Mesothelial cell of epicardium (in vitro differentiated cells): ENCODE results near the gene GH2. TPM values are rescaled to one million over a fixed set of nuclear protein-coding genes. Genes with fewer than 3 reads are reported as not detected.
"Not testable (repeated sequence)": the region's sequence is repeated elsewhere in the genome, so short reads cannot be mapped to it uniquely, and the experiment has no call there.

Experiments used
- DNase-seq, 2 experiments: peaks; one replicate each; pipeline ENCODE4 v3.0.0; 2021; ENCODE audit warnings: low spot score in 2 of 2; ENCODE audit not compliant: unreplicated experiment in 2 of 2
- H3K27ac Mint-ChIP-seq: 2 replicates; pipeline ENCODE4 v1.8.0; 2021; ENCODE audit warnings: mixed read lengths
- H3K27me3 Mint-ChIP-seq: 2 replicates; pipeline ENCODE4 v1.8.0; 2021; ENCODE audit warnings: low read depth, mixed read lengths
- H3K36me3 Mint-ChIP-seq: 2 replicates; pipeline ENCODE4 v1.8.0; 2021; ENCODE audit warnings: mixed read lengths
- H3K4me1 Mint-ChIP-seq: 2 replicates; pipeline ENCODE4 v1.8.0; 2021; ENCODE audit warnings: mixed read lengths
- H3K4me3 Mint-ChIP-seq: 2 replicates; pipeline ENCODE4 v1.8.0; 2021; ENCODE audit warnings: mild to moderate bottlenecking, moderate library complexity, mixed read lengths
- H3K9me3 Mint-ChIP-seq: 2 replicates; pipeline ENCODE4 v1.8.0; 2021; ENCODE audit warnings: mixed read lengths
- CTCF ChIP-seq: fragments of 200-600 bp; sonication (generic); IDR thresholded peaks from one replicate; pipeline ENCODE4 v1.5.0; 2021; ENCODE audit warnings: antibody characterized with exemption; ENCODE audit not compliant: unreplicated experiment
- total RNA-seq: library from RNA; stranded (reverse); gene quantifications from 3 replicates; pipeline ENCODE4 v1.2.1, GENCODE V29; 2021

The GH2 gene
- total RNA-seq, 1 donor from 2014 or later, result not detected

- DNase-seq, H3K27me3 Mint-ChIP-seq: not testable (repeated sequence)
Observed at GRCh38 chr17:63894821-63895220, 13.1 kb upstream of the GH2 start.

GRCh38 chr17:63894021-63894420, 12.3 kb upstream of the GH2 start:
- not testable (repeated sequence) for H3K4me1 Mint-ChIP-seq, H3K9me3 Mint-ChIP-seq, H3K4me3 Mint-ChIP-seq, H3K36me3 Mint-ChIP-seq, H3K27ac Mint-ChIP-seq, H3K27me3 Mint-ChIP-seq, DNase-seq

More at GRCh38 chr17:63894821-63895220, 13.1 kb upstream of the GH2 start:
- not testable (repeated sequence) for H3K36me3 Mint-ChIP-seq, H3K4me1 Mint-ChIP-seq, H3K9me3 Mint-ChIP-seq, H3K4me3 Mint-ChIP-seq, H3K27ac Mint-ChIP-seq

GRCh38 chr17:63892316-63893037, 10.7 kb upstream of the GH2 start:
- H3K36me3 Mint-ChIP-seq, H3K27ac Mint-ChIP-seq, H3K27me3 Mint-ChIP-seq, H3K4me3 Mint-ChIP-seq, H3K9me3 Mint-ChIP-seq, DNase-seq: not testable (repeated sequence)
- H3K4me1 Mint-ChIP-seq, result peaks cover 12% of the 10 kb centered on the region

GRCh38 chr17:63889026-63889848, 7.5 kb upstream of the GH2 start:
- H3K4me1 Mint-ChIP-seq, result peaks cover 12% of the 10 kb centered on the region
- H3K9me3 Mint-ChIP-seq, H3K4me3 Mint-ChIP-seq, H3K36me3 Mint-ChIP-seq, H3K27me3 Mint-ChIP-seq, H3K27ac Mint-ChIP-seq, DNase-seq: not testable (repeated sequence)
- TF ChIP-seq CTCF, result peak; percentile 53

- H3K4me3 Mint-ChIP-seq, DNase-seq, H3K4me1 Mint-ChIP-seq, H3K36me3 Mint-ChIP-seq, H3K27me3 Mint-ChIP-seq, H3K9me3 Mint-ChIP-seq, H3K27ac Mint-ChIP-seq: not testable (repeated sequence)
Observed at GRCh38 chr17:63885119-63885518, 3.4 kb upstream of the GH2 start.

- H3K9me3 Mint-ChIP-seq, H3K36me3 Mint-ChIP-seq, DNase-seq, H3K27ac Mint-ChIP-seq, H3K4me1 Mint-ChIP-seq, H3K4me3 Mint-ChIP-seq: not testable (repeated sequence)
- peaks cover 15% of the 10 kb centered on the region for H3K27me3 Mint-ChIP-seq
Observed at GRCh38 chr17:63882626-63883126, 932 bp upstream of the GH2 start.

GRCh38 chr17:63881337-63881736, 407 bp downstream of the GH2 start:
- H3K4me3 Mint-ChIP-seq, result not testable (repeated sequence)

GRCh38 chr17:63880706-63881105, 1.0 kb downstream of the GH2 start:
- H3K27ac Mint-ChIP-seq, result no peak overlapping the region
- peaks cover 22% of the 10 kb centered on the region for H3K27me3 Mint-ChIP-seq
- DNase-seq, result no peak
- H3K4me1 Mint-ChIP-seq, result no peaks in the 10 kb centered on the region
- H3K36me3 Mint-ChIP-seq, result no peaks in the 10 kb centered on the region
- H3K4me3 Mint-ChIP-seq, result no peak overlapping the region
- TF ChIP-seq CTCF, result no peak
- H3K9me3 Mint-ChIP-seq, result no peaks in the 10 kb centered on the region

More at GRCh38 chr17:63881337-63881736, 407 bp downstream of the GH2 start:
- not testable (repeated sequence) for DNase-seq, H3K27ac Mint-ChIP-seq, H3K36me3 Mint-ChIP-seq, H3K4me1 Mint-ChIP-seq, H3K9me3 Mint-ChIP-seq
- peaks cover 20% of the 10 kb centered on the region for H3K27me3 Mint-ChIP-seq

GRCh38 chr17:63878413-63878812, 3.3 kb downstream of the GH2 start:
- H3K4me3 Mint-ChIP-seq, DNase-seq, H3K36me3 Mint-ChIP-seq, H3K27ac Mint-ChIP-seq, H3K9me3 Mint-ChIP-seq, H3K4me1 Mint-ChIP-seq: not testable (repeated sequence)
- H3K27me3 Mint-ChIP-seq, result peaks cover 24% of the 10 kb centered on the region

GRCh38 chr17:63874693-63875092, 7.1 kb downstream of the GH2 start:
- H3K4me3 Mint-ChIP-seq, H3K36me3 Mint-ChIP-seq, H3K9me3 Mint-ChIP-seq, H3K4me1 Mint-ChIP-seq, H3K27ac Mint-ChIP-seq, DNase-seq: not testable (repeated sequence)
- peaks cover 21% of the 10 kb centered on the region for H3K27me3 Mint-ChIP-seq

- H3K4me1 Mint-ChIP-seq, result peaks cover 12% of the 10 kb centered on the region
- DNase-seq, H3K4me3 Mint-ChIP-seq, H3K36me3 Mint-ChIP-seq, H3K9me3 Mint-ChIP-seq, H3K27ac Mint-ChIP-seq: not testable (repeated sequence)
- H3K27me3 Mint-ChIP-seq, result peaks cover 21% of the 10 kb centered on the region
Observed at GRCh38 chr17:63874061-63874626, 7.6 kb downstream of the GH2 start.

- H3K27me3 Mint-ChIP-seq, result peaks cover 20% of the 10 kb centered on the region
- not testable (repeated sequence) for H3K4me3 Mint-ChIP-seq, H3K27ac Mint-ChIP-seq
Observed at GRCh38 chr17:63873577-63873976, 8.2 kb downstream of the GH2 start, which contains the start of gene CSH2. Gene CSH2 (minus strand): TSS chr17:63873677. CDS start chr17:63873614, 63 bp downstream.

More at GRCh38 chr17:63873577-63873976, 8.2 kb downstream of the GH2 start, which contains the start of gene CSH2:
- not testable (repeated sequence) for DNase-seq, H3K9me3 Mint-ChIP-seq, H3K36me3 Mint-ChIP-seq
- peaks cover 13% of the 10 kb centered on the region for H3K4me1 Mint-ChIP-seq
